HG03045 (cell line): Measurements from ENCODE around the gene KLHL29.

ENCODE experiments used
- ATAC-seq: cut with Tn5 transposase; IDR thresholded peaks from one replicate; pipeline ENCODE4 v1.9.1; 2021; ENCODE audit warnings: mild to moderate bottlenecking, moderate library complexity; ENCODE audit not compliant: unreplicated experiment

Gene KLHL29

DNA sequence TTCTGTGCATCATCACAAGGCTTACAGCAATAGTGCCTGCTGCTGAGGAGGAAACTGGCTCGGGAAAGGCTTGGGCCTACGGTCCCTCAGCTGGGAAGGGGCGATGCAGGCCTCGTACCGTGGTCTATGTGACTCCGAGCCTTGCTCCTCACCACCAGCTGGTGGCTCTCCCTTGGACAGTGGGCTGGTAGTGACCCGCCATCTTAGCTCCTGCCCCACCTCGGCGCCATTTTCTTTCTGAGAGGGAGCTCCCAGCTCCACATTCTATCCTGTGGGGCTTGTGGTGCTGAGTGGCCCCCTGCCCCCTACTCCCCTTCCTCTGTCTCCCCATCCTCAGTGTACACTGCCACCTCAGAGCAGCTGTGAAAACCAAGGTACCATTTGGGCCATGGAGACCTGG, 255.7 kb downstream of the KLHL29 start:
- ATAC-seq = no peak

- no peak for ATAC-seq
Measured at GRCh38 chr2:23642516-23642915, 257.5 kb downstream of the KLHL29 start.

DNA sequence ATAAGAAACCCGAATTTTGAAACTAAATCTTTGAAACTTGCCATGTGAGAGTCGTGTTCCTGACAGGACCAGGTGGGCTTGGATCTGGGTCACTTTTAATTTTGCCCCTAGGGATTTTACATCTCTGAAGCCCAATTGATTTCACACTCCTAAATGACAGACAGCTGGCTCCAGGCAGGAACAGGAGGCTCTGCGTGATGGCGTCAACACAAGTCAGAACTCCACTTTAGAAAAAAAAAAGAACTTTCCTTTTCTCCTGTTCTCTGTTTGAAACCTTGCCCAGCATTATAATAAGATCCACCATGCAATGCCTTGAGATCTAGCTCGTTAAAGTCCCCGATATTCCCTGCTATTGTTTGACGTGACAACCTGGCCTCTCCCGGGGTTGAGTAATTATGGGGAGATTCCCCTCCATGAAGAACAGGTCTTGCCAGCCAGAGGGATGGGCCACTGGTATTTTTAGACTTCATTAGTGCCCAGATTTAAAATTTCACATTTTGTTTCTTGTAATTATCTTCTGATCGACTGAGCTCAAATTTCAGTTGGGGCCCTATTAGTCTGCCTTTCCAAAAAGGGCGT, 260.3 kb downstream of the KLHL29 start:
- ATAC-seq = no peak

- ATAC-seq = no peak
Measured at GRCh38 chr2:23647563-23647962, 262.6 kb downstream of the KLHL29 start.

GRCh38 chr2:23649303-23649702, 264.3 kb downstream of the KLHL29 start:
- ATAC-seq = no peak

DNA sequence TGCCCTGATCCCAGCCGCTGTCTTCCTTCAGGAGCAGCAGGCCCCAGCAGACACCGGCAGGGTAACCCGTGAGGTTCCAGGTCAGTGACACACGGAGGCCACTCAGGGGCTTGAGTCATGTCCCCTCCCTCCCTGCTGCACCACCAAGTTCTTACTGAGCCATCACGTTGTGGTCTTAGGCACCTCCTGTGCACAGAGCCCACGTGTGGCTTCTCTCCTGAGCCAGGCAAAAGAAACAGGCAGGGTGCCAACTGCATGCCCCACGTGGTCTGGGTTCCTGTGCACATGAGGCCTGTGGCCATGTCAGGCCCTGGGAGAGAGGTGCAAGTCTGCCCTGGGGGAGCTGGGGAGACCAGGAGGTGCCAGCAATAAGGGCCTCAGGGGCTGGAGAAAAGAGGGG, 264.8 kb downstream of the KLHL29 start:
- no peak for ATAC-seq

- ATAC-seq = no peak
Measured at GRCh38 chr2:23651187-23652080, 266.5 kb downstream of the KLHL29 start.

DNA sequence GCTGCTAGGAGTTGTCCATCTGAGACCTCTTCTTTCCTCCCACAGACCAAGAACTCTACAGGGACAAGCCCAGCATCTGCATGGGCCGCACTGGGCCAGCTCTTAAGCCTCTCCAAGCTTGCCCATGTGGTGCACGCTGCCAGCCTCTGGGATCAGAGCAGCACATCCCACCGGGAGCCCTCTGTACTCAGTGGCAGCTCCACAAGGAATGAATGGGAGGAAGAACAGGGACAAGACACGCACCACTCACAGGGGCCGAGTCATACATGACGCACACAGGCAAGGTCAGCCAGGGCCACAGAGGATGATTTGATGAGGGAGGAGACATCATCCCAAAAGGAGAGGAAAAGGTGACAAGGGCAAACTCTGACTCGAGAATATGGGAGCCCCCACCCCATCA, 268.3 kb downstream of the KLHL29 start:
- no peak for ATAC-seq

DNA sequence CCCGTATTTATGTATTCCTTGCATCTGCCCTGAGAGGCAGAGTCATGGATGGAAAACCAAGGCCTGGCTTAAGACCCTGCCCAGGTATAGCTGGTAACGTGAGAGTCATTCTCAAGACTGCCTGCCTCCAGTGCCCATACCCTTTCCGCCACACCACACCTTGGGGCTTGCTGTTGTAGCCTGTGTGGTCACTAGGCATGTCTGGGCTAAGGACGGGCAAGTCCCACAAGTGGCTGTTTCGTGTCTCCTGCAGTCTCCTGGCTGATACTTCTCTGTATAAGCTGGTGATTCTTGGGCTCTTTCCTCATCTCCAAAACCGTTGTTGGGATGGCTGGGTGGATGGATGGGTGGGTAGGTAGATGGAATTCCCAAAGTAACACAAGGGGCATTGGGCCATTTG, 269.8 kb downstream of the KLHL29 start:
- ATAC-seq = no peak

- ATAC-seq = no peak
Measured at GRCh38 chr2:23655934-23656596, 271.1 kb downstream of the KLHL29 start.

GRCh38 chr2:23656597-23656973, 271.6 kb downstream of the KLHL29 start:
- no peak for ATAC-seq

GRCh38 chr2:23657371-23657770, 272.4 kb downstream of the KLHL29 start:
- ATAC-seq = no peak

- ATAC-seq = no peak
Measured at GRCh38 chr2:23657934-23658333, 273.0 kb downstream of the KLHL29 start.

- peak; percentile 56 for ATAC-seq
Measured at GRCh38 chr2:23658466-23658942, 273.5 kb downstream of the KLHL29 start.

GRCh38 chr2:23659328-23659727, 274.3 kb downstream of the KLHL29 start:
- ATAC-seq = no peak

GRCh38 chr2:23659773-23660172, 274.8 kb downstream of the KLHL29 start:
- ATAC-seq = no peak

GRCh38 chr2:23660237-23660636, 275.3 kb downstream of the KLHL29 start:
- no peak for ATAC-seq

GRCh38 chr2:23661276-23662050, 276.5 kb downstream of the KLHL29 start:
- no peak for ATAC-seq

GRCh38 chr2:23662466-23662865, 277.5 kb downstream of the KLHL29 start:
- ATAC-seq = no peak

- ATAC-seq = no peak
Measured at GRCh38 chr2:23662941-23663920, 278.3 kb downstream of the KLHL29 start.
